SK-N-DZ (cell line): ENCODE data around the gene CRELD2.
A peak's percentile ranks its signal among the peaks of the same experiment; 100 is the strongest.

Experiments
- DNase-seq: peaks from one replicate; pipeline ENCODE4 v3.0.0-alpha.2; 2015; ENCODE audit warnings: low spot score

Gene CRELD2

GRCh38 chr22:49887702-49888101, 30.7 kb upstream of the CRELD2 start:
- no peak for DNase-seq

DNA sequence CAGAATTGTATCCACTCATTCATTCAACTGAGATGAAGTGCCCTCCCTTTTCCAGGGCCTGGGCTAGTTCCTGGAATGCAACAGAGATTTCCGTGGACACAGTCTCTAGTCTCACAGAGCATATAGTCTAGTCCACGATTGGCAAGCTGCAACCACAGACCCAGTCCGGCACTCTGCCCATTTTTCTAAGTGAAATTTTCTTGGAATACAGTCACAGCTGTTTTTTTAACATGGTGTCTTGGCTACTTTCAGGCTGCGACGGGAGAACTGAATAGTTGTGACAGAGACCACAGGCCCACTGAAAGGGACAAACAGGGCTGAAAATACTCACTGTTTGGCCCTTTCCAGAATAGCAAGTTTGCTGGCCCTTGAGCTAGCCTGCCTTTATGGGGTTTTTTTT, 29.4 kb upstream of the CRELD2 start:
- no peak for DNase-seq

DNA sequence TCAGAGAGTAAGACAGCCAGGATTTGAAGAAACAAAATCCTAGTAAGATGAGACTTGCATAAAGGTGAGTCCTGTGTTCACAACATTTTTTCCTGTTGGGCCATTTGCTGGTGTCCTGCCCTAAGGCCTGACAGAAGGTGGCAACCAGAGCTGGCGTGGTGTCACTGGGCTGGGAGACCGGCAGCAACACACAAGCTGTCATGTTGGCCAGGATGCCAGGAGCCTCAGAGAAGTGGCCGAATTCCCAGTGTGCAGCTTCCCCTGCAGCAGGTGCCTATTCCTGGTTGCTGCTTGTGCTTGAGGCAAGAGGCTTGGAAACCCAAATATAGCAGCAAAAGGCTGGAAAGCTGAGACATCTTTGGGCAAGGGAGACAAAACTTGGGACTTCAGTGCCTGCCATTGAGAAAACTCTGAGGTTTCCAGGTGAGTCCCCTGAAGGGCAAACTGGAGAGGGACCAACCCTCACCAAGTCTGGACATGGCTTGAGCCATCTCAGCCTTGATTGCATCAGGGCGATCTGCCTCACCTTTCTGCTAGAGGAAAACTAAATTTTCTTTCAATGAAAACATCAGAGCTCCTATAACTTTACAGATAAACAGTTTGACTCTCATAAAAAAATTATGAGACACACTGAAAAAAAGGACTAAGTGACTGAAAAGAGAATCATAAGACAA, 26.1 kb upstream of the CRELD2 start:
- no peak for DNase-seq

GRCh38 chr22:49893025-49893424, 25.4 kb upstream of the CRELD2 start:
- DNase-seq, result no peak

GRCh38 chr22:49894322-49895054, 23.9 kb upstream of the CRELD2 start:
- DNase-seq, result no peak

DNA sequence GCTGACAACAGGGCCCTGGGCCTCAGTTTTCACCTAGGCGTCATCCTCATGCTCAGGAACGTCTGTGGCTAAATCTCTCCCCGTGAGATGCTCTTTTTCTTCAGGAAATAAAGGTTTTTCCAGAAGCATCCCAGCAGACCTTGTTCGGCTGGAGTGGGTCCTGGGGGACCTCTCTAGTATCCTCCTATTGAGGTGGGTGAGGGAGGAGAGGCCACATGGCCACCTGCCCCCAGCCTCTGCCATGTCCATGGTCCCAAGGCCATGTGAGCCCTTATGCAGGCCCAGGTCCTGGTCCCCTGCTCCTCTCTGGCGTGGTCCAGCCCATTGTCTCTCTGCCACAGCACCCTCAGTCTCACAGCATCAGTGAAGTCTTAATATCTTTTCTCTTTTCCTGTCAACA, 22.2 kb upstream of the CRELD2 start:
- DNase-seq, result no peak

- no peak for DNase-seq
Observed at GRCh38 chr22:49897015-49897684, 21.3 kb upstream of the CRELD2 start.

DNA sequence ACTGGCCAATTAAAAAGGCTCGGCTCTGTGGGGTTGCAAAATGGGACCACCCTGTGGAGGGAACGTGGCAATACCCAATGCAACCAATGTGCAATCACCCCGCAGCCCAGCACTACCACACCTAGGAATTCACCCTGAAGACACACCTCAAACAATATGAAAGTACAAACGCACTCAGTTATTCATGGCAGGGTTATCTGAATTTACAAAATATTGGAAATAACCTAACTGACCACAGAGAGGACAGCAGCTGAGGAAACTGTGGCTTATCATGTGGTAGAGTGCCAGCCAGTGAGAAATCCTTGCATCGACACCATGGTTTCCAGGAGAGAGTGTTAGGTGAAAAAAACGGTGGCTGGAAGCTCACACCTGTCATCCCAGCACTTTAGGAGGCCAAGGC, 18.9 kb upstream of the CRELD2 start:
- no peak for DNase-seq

DNA sequence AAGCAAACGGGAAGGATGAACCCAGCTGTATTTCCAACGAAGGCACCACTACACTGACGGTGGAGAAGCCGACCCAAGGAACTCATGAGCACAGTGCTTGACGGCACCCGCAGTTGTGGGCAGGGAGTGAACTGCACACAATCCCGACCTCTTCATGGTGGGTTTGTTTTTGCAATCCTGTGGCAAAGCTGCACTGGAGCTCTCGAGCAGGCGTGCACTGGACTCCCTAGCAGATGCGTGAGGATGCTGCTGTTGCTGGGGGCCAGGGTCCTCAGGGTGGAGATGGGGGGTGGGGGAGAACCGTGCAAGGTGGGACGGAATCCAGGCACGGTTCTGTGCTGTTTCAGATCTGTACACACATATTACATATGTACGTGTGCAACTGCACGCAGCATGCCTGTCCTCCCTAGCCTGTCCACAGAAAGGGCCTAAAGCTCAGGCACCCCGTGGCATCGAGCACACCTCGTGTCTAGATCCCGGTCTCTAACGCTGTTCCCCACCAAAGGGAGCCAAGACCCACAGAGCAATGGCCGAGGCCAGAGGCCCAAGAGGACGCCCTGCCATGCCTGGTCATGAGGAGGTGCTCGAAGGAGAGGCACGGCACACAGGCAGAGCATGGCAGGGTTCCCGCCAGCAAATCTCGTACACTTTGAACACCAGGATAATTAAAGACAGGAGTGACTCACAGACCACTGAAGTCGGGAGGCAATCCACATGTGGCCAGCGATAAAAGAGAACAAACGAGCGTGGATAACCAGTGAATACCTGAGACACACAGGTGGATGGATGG, 17.8 kb upstream of the CRELD2 start:
- no peak for DNase-seq

GRCh38 chr22:49901457-49901856, 17.0 kb upstream of the CRELD2 start:
- DNase-seq, result no peak

GRCh38 chr22:49903322-49904039, 15.0 kb upstream of the CRELD2 start:
- DNase-seq, result peak; percentile 78

DNA sequence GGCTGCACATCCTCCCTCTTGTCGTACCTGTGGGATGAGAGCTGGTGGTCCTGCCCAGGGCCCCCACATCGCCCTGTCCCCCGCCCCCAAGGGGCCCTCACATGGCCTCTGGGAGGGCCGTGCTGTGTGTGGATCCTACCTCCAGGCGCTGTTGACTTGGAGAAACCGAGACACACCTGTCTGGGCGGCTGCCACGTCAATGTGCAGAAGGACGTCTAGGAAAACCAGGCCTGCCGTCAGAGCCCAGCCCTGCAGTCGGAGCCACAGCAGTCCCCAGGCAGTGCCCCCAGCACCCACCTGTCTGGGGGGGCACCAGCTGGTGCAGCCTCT, 14.4 kb upstream of the CRELD2 start:
- DNase-seq, result no peak

GRCh38 chr22:49905465-49905864, 13.0 kb upstream of the CRELD2 start:
- no peak for DNase-seq

GRCh38 chr22:49906071-49906798, 12.2 kb upstream of the CRELD2 start:
- DNase-seq, result no peak

DNA sequence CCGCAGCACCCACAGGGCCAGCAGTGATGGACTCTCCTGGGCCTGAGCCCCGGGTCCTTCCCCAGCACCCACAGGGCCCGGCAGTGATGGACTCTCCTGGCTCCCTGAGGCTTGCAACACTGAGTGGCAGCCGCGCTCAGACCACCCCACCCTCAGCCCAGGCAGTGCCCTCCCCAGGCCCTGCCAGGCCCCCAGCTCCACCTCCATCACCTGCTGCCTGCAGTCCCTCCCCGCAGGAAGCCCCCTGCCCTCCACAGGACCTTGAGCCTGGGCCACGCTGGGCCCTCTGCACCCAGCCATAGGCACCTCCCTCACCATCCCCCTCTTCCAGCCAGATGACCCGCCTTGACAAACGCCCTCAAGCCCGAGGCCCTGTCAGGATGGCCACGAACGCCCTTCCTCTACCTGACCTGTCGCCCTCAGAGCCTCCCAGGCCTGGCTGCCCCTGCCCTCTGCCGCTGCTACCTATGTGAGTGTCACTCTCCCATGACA, 11.6 kb upstream of the CRELD2 start:
- no peak for DNase-seq

- DNase-seq, result no peak
Observed at GRCh38 chr22:49907807-49908206, 10.6 kb upstream of the CRELD2 start.

GRCh38 chr22:49909476-49910205, 8.8 kb upstream of the CRELD2 start:
- no peak for DNase-seq

DNA sequence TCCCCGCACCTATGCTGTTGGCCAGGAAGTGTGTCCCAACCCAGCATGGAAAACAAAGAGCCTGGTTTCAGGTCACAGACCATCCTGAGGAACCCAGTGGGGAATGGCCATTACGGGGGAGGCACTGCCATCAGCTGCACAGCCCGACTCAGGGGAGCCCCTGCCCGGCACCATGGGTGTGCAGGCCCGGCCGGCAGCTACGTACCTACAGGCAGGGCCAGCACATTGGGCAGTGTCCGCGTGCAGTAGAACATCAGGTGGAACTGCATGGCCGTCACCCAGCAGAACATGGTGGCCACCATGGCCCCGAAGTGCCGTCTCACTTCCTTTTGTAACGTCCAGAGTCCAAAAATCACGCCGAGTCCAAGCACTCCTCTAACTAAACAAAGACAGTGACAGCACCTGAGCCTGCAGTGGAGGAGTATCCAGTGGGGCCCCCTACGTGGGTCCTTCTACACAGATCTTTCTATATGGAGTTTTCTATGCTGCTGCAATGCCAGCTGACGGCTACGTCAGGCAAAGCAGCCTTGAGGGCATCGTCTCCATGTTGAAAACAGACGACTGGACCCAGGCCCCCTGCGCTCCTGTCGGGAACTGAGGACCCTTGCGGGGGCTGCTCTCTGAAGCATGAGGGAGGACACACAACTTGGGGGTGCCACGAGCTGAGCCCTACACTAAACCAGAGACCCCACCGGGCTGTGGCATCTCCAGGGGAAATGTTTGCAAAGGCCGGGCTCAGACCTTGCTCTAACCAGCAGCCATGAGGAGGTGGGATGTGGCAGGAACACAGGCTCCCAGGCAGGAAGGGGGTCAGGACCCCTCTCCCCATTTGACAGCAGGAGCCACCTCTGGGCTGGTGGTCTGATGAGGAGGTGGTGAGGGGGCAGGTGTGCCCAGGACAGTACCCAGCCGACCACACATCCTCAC, 7.9 kb upstream of the CRELD2 start:
- no peak for DNase-seq
